ENCODE results near the gene SYNPR.

Gene SYNPR

GRCh38 chr3:63308072-63308471 lies 30.0 kb downstream of the SYNPR start:
- no peak for DNase-seq

GRCh38 chr3:63309768-63310167 lies 31.7 kb downstream of the SYNPR start:
- no peak for DNase-seq

GRCh38 chr3:63323766-63324165 lies 45.7 kb downstream of the SYNPR start:
- no peak for DNase-seq

- DNase-seq, result no peak
Observed at GRCh38 chr3:63324621-63325020, 46.5 kb downstream of the SYNPR start.

GRCh38 chr3:63325386-63325785 lies 47.3 kb downstream of the SYNPR start:
- no peak for DNase-seq

- no peak for DNase-seq
Observed at GRCh38 chr3:63328365-63328764, 50.3 kb downstream of the SYNPR start.

GRCh38 chr3:63331520-63331919 lies 53.4 kb downstream of the SYNPR start:
- no peak for DNase-seq

GRCh38 chr3:63333815-63334214 lies 55.7 kb downstream of the SYNPR start:
- DNase-seq, result peak; percentile 24

GRCh38 chr3:63338351-63338750 lies 60.2 kb downstream of the SYNPR start:
- no peak for DNase-seq

GRCh38 chr3:63343674-63344073 lies 65.6 kb downstream of the SYNPR start:
- DNase-seq, result peak; percentile 89

- no peak for DNase-seq
Observed at GRCh38 chr3:63344661-63345060, 66.6 kb downstream of the SYNPR start.

- peak; percentile 85 for DNase-seq
Observed at GRCh38 chr3:63349583-63350573, 71.8 kb downstream of the SYNPR start.

GRCh38 chr3:63351159-63352007 lies 73.3 kb downstream of the SYNPR start:
- peak; percentile 61 for DNase-seq

- DNase-seq, result no peak
Observed at GRCh38 chr3:63352008-63352279, 73.8 kb downstream of the SYNPR start.

- DNase-seq, result no peak
Observed at GRCh38 chr3:63353383-63353782, 75.3 kb downstream of the SYNPR start.

- no peak for DNase-seq
Observed at GRCh38 chr3:63354160-63354559, 76.1 kb downstream of the SYNPR start.

GRCh38 chr3:63355809-63356208 lies 77.7 kb downstream of the SYNPR start:
- no peak for DNase-seq

- peak; percentile 35 for DNase-seq
Observed at GRCh38 chr3:63364495-63364894, 86.4 kb downstream of the SYNPR start.

- DNase-seq, result no peak
Observed at GRCh38 chr3:63364910-63365309, 86.8 kb downstream of the SYNPR start.

GRCh38 chr3:63365671-63366070 lies 87.6 kb downstream of the SYNPR start:
- no peak for DNase-seq

GRCh38 chr3:63370094-63370493 lies 92.0 kb downstream of the SYNPR start:
- DNase-seq, result no peak

GRCh38 chr3:63383040-63383439 lies 104.9 kb downstream of the SYNPR start:
- DNase-seq, result no peak

GRCh38 chr3:63384382-63384781 lies 106.3 kb downstream of the SYNPR start:
- no peak for DNase-seq

- no peak for DNase-seq
Observed at GRCh38 chr3:63385629-63386028, 107.5 kb downstream of the SYNPR start.

All from hematopoietic multipotent progenitor cell treated with erythropoietin and hydrocortisone succinate and interleukin-3 and kit ligand, for 4 days (in vitro differentiated cells).